IPS-NIHi11 (cell line): ENCODE data around the gene BHLHE40.

ENCODE experiments used
- DNase-seq: peaks from one replicate; pipeline ENCODE4 v3.0.0; 2012; ENCODE audit warnings: mixed read lengths, low spot score

Gene BHLHE40

DNA sequence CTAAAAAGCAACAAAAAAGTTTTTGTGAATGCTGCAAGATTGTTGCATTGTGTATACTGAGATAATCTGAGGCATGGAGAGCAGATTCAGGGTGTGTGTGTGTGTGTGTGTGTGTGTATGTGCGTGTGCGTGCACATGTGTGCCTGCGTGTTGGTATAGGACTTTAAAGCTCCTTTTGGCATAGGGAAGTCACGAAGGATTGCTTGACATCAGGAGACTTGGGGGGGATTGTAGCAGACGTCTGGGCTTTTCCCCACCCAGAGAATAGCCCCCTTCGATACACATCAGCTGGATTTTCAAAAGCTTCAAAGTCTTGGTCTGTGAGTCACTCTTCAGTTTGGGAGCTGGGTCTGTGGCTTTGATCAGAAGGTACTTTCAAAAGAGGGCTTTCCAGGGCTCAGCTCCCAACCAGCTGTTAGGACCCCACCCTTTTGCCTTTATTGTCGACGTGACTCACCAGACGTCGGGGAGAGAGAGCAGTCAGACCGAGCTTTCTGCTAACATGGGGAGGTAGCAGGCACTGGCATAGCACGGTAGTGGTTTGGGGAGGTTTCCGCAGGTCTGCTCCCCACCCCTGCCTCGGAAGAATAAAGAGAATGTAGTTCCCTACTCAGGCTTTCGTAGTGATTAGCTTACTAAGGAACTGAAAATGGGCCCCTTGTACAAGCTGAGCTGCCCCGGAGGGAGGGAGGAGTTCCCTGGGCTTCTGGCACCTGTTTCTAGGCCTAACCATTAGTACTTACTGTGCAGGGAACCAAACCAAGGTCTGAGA, 4.7 kb downstream of the BHLHE40 start:
- DNase-seq = no peak

DNA sequence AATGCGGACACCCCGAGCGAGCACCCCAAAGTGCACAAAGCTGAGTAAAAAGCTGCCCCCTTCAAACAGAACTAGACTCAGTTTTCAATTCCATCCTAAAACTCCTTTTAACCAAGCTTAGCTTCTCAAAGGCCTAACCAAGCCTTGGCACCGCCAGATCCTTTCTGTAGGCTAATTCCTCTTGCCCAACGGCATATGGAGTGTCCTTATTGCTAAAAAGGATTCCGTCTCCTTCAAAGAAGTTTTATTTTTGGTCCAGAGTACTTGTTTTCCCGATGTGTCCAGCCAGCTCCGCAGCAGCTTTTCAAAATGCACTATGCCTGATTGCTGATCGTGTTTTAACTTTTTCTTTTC, 5.3 kb downstream of the BHLHE40 start:
- DNase-seq = no peak

DNA sequence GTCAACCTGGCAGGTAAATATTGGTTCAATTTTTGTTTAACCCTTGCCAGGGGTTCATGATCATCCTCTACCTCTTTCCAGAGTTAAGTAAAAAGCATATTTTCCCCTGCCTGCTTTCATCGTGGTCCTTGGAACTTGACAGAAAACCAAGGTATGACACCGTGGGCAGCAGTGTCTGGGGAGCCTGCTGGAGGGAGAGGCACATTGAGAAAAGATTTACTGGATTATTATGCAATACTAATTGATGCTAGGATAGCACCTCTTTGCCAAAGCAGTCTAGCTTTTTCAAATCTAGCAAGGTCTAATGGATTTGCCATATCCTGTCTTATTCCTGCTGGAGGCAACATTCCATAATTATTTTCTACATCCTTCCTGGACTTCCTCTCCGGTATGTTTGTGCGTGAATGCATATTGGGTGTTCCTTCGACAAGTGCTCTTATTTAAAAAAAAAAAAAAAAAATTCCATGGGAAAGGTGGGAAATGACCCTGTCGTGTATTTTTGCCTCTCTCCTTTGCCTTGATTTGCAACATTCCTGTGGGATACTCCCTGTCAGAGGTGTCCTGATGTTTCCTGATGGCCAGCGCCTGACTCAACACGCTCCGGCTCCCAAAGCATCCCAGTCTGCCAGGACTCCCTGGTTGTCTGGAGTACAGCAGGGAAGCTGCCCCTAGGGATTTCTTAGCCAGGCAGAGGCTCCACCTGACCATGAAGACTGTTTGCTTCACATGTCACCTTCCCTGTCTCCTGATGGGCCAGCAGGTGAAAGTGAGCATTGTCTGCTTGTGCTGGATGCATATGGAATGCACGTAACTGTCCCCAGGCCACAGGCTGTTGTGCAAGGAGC, 6.3 kb downstream of the BHLHE40 start:
- no peak for DNase-seq

DNA sequence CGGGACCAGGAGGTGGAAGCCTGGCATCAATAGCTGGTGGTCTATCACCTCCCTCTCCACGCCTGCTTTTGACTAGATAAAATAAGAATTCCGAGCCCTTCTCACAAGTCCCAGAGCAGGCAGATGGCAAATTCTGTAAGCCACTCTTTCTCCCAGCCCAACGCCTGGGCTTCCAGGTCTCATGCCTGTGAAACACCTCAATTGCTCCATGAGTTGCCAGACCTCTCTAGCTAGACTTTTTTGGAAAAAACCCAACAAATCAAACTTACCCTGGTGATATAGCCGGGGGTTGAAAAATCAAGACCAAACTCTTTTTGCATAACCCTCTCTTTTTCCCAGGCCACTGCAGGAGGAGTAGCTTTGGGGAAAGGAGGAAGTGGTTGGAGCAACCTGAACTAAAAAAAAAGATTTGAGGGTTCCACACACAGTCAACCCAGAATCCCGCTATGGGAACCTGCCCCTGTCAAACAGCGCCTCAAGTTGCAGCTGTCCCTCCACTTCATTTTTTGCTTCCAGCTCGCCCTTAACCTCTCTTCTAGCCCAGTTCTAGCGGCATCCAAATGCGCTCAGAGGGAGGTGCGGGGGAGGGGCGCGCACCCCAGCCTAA, 7.0 kb downstream of the BHLHE40 start:
- no peak for DNase-seq

DNA sequence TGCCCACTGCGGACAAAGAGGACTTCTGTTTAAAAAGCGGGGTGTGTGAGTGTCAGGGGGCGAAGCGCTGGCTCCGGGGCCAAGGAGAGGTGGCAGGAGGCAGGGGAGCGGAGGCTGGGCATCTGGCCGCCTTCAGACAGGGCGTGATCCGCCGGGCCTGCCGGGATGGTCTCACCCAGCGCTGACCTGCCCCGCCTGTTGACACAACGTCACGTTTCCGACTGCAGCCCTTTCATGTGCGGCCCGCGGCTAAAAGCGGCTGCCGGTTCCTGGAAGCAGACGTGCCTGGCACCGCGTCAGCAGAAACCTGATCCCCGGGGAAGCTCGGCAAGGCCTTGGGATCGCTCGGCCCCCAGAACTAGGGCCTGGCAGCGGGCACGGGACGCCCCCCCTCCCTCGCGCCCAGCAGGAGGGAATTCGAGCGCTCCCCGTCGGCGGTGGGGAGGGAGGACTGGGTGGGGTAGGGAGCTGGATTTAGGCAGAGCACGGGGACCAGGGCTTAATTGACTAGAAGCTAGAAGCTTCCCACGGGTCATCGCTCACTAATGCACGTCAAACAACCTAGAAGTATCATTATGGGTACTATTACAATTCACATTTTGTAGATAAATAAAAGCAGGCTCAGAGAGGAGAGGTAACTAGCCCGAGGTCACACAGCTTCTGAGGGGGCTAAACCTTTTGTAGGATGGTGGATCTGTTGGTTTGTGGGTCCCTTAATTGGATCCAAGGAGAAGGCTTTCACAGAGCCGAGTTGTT, 7.7 kb downstream of the BHLHE40 start:
- peak; percentile 88 for DNase-seq

DNA sequence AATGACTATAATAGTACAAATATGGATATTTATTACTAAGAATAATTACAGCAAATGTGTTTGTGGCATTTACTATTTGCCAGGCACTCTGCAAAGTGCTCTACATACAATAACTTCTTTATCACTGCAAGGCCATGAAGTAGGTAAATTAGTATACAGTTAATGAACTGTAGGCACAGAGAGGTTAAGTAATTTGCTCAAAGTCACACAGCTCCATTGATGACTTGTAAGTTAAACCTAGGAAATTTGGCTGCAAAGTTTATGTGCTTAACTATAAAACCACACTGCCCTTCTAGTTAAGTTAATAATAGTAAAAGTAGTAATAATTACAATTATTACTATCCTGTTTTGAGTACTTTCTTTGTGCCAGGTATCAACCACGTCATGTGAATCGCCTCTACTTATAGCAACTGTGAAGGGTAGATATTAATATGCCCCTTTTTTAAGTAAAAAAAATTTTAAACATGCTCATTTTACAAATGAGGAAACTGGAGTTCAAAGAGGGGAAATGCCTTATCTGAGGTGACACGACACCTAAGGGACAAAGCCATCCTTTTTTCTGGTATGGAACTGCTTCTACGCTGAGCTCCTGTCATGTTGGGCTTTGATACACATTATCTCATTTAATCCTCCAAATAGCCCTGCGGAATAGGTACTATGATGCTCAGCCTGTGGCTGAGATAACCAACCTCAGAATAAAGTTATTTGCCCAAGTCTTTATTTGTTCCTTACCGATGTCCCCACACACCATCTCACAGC, 8.5 kb downstream of the BHLHE40 start:
- no peak for DNase-seq

DNA sequence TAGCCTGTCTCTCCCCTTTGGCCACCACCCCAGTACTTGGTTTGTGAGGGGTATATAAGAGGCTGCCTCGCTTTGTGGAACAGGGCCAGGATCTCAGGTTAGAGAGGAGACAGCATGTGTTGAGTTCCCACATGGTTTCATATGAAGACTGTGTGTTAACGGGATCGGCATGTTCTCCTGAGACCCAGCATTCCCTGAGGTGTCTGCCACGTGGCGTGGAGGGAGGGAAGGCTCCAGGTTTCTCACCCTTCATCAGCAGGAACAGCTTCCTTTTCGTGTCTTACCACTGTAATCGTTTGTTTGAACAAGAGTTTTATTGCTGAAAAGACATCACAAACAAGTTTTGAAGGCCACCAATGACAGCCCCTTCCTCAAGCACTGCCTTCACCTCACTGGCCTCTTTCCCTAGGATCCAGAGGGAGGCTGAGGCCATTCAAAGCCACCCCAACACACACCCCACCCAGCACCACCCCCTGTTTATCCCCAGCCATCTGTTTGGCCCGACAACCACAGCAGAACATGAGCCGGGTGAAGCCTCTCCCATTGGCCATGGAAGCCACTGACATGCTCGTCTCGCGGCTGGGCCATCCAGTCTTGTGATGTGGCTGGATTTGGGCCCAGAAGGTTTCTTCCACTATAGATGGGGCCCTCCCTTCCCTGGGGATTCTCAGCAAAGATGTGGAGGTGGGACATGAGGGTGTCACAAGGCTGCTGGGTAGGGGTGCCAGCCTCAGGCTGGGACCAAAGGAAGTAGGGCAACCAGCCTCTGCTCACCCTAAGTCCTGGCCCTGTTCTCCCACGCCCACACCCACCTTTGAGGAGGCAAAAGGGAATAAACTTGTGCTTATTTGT, 10.0 kb downstream of the BHLHE40 start:
- DNase-seq = no peak

DNA sequence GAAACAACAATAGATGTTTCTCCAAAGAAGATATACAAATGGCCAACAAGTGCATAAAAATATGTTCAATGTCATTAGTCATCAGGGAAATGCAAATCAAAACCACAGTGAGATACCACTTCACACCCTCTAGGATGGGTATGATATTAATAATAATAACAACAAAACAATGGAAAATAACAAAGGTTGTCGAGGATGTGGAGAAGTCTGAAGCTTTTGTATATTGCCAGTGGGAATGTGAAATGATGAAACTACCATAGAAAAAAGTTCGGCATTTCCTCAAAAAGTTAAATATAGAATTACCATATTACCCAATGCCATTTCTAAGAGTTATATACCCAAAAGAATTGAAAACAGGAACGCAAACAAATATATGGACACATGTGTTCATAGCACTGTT, 10.8 kb downstream of the BHLHE40 start:
- no peak for DNase-seq

DNA sequence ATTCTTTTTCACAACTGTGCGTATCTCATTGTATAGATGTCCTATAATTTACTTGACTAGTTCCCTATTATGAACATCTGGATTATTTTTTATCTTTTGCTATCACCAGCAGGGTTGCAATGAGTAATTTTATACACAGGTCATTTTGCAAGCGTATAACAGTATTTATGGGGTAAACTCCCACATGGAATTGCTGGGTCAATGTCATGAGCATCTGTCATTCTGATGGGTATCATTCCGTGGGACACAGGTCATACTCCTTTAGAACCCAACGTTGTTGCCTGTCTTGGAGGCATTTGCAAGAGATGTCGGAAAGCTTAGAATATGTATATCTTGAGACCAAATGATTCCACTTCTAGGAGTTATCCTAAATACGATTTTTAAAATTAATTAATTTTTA, 12.9 kb downstream of the BHLHE40 start:
- DNase-seq = no peak

DNA sequence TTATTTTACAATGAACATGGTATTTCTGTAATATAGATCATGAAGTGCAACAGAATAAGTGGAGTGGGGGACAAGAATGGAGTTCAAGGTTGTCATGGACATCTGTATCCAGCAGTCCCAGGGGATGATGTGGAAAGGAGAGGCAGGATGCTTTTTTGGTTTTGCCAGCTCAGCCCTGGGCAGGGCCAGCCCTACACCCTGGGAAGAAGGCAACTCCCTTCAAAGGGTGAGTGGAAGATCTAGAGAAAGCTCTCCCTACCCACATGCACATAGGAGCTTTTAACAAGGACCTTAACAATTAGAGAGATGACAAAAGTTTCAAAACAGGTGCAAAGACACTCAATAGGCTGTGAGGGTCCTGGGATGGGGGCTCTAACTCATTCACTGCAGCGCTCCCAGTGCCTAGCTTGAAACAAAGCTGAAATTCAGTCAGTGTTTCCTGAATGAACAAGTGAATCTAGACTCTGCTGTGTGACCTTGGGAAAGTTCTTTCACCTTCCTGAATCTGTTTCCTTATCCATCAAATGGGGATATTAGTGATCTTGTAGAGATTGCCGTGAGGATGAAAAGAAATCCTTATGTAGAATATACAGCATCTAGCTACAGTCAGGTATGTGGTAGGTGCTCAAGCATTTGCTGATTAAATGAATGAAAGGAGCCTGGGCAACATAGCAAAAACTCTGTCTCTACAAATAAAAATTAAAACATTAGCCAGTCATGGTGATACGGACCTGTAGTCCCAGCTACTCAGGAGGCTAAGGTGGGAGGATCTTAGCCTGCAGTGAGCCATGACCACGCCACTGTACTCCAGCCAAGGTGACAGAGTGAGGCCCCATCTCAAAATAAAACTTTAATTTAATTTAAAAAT, 14.3 kb downstream of the BHLHE40 start:
- DNase-seq = no peak

DNA sequence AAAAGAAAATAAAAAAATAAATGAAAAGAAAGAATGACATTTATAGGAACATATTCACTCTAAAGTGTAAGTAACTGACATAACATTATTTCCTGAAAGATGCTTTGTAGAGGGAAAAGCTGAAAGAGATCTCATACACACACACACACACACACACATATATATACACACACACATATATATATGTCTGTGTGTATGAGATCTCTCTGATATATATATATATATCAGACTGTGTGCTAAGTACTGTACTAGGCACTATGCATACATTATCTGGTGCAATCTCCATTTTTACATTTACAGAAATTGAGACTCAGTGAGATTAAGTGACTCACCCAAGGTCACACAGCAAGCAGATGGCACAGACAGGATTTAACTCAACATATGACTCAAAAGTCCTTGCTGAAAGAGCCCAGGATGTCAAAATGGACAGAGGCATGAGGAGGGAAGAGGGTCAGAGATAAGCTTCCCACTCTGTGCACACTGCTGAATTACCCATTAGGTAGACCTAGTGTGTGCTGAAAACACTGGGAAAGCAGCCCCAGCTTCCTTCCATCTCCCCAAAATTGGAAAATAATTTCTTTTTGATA, 15.0 kb downstream of the BHLHE40 start:
- DNase-seq = no peak

DNA sequence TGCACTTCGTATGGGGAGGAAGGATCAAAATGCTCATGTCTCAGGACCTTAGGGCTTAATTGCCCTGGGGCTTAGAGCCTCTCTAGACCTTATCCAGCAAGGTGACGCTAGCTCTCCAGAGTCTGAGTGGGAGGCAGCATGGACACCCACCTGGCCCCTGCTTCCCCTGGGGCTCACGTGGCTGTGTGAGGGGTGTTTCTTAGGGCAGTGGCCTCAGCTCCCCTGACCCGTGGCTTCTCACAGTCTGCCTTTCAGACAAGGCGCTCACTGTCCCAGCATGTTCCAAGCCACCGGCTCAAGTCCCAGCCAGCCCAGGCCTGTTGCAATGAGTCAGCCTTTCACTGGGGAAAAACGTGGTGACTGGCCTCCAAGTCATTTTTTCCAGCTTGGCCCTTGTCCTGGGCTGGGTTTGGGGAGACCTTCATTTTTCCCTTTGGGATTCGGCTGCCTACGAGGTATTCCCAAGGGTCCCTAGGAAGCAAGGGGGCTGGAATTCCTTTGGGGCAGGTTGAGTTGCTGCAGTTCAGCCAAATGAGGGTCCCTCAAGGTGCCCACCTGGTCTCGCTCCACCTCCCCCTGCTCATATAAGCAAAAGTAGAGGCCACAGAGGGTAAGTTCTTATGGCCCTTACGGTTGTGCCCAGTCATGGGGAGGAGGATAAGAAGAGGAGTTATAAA, 15.7 kb downstream of the BHLHE40 start:
- DNase-seq = no peak

DNA sequence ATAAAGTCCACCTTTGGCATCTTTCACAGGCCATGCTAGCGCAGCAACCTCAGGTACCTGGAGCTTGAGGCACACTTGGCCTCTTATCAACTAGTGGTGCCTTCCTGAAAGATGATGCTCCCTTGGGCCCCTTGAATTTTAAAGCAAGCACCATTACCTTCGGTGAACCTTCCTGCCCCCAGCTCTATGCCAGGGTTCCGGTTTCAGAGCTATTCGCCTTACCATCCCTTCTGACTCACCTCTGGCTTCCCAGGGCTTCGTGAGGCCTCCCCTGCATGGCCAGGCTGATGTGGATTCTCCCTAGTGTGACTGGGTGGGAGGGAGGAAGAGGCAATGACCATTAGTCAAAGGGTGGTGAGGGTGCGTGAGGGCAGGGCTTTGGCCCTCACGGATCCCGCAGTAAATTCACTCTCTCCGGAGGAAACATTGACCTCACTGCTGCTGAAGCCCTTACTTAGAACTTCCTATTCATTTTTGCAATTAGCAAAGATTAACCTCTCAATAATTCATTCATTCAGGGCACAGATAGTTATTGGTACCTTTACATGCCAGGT, 16.3 kb downstream of the BHLHE40 start:
- DNase-seq = no peak

DNA sequence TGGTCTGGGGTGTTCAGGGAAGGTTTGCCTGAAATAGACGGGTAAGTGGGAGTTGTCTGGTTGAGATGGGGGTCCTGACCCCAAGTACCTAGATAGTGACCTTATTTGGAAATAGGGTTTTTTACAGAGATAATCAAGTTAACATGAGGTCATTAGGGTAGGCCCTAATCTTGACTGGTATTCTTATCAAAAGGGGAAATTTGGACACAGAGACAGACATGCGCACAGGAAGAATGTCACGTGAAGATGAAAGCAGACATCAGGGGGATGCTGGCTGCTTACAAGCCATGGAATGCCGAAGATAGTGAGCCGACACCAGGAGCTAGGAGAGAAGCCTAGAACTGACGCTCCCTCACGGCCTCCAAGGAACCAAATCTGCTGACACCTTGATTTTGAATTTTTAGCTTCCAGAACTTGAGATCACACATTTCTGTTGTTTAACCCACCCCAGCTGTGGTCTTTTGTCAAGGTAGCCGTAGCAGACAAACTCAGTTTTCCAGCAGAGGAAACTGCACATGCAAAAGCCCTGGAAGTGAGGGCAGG, 17.1 kb downstream of the BHLHE40 start:
- DNase-seq = no peak

DNA sequence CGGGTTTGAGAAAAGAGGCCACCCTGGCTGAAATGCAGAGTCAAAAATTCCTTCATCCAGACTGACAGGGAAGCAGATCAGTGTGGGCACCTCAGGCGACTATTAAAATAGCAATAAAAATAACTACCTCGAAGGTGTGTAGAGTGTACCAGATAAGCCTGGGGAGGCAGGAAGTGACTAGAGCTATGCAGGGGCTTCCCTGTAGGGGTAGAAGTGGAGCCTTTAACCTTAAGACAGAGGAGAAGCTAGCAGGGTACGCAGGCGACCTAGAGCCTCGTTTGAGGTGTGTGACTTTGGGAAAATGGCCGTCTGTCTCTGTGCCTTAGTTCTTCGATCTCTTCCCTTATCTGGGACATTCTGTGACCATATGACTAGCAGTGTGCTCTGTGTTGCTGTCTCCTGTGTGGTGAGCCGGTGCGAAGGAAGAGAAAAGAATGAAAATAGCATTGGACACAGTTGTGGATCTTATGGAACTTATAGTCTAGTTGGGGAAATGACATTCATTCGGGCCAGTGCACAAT, 17.6 kb downstream of the BHLHE40 start:
- no peak for DNase-seq

DNA sequence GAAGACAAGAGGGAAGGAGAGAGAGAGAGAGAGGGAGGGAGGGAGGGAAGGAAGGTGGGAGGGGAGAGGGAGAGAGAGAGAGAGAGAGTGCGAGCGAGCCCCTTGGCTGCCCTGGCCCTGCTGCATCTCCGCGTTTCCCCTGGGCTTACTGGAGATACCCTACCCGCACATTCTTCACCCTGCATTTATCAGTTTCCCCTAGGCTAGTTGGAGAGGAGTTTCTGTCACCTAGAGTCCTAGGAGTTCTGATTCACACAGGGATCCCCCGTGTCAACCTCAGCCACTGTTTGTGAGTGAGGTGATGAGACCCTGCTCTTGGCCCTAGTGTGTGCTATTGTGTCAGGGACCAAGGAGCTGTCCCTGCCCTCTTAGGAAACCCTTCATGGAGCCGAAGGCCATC, 18.7 kb downstream of the BHLHE40 start:
- DNase-seq = no peak

DNA sequence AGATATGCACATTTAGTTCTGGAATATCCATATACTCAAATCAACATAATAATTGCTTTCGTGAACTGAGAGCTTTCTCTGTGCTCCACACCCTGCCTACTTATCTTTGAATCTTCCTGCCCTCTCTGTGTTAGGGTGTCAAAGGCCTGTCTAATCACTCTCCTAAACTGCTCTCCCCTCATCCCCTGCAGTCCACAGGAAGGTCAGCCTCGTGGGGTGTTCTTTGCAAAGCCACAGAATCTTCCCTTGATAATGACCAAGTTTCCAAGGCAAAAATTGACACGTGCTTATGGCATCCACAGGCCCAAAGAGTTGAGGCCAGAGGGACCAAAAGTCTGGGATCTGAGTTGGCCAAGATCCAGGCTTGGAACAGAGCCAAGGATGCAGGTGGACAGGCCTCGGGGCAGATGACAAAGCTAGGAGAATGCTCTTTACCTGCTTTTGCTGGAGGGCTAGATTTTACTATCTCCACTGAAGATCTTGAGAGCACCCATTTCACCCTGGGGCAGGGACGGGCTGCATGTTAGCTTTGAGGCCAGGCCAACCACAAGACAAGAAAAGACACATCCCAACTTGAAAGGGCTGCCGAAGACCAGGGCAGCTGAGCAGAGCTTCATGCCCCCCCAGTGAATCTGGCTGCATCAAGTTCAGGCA, 20.4 kb downstream of the BHLHE40 start:
- no peak for DNase-seq
